ENCODE measurements around the gene LAMC1.

Gene LAMC1

GRCh38 chr1:183185941-183186490, 162.8 kb downstream of the LAMC1 start, which contains the start of gene LAMC2:
TSS of gene LAMC2 (plus strand) at chr1:183186264. CDS start at chr1:183186353, 89 bp downstream.
- no CpG with 5 or more reads among the region's 30 CpGs for WGBS, 2 donors (ENCODE audit: extremely low coverage in 2 of 2, insufficient read length in 2 of 2, insufficient replicate concordance in 1 of 2)
- Histone ChIP-seq H4K91ac (ENCODE audit: low read depth, low read length, poor library complexity) (no peak within 1 kb of the TSS), H3K4me3 (ENCODE audit: low read length in 2 of 2) (peak within 1 kb of the TSS; percentile 36 to 77), H2BK15ac (ENCODE audit: low read length) (no peak within 1 kb of the TSS), H3K27me3 (ENCODE audit: control insufficient read depth in 3 of 3, insufficient read depth in 3 of 3, low read depth in 1 of 3, low read length in 3 of 3) (peaks cover 0 to 14% (median 14%) of the 10 kb centered on the region in 3 experiments), H2BK5ac (ENCODE audit: low read length) (no peak within 1 kb of the TSS), H2AK5ac (ENCODE audit: low read depth, low read length) (no peak within 1 kb of the TSS), H2BK120ac (ENCODE audit: low read depth, low read length) (no peak within 1 kb of the TSS), H3K9me3 (replicated peaks in 1 of 2; ENCODE audit: control insufficient read depth in 2 of 2, insufficient read depth in 1 of 2, low read depth in 1 of 2, low read length in 2 of 2) (no peaks in the 10 kb centered on the region), H2AFZ (ENCODE audit: low read length) (peak within 1 kb of the TSS; percentile 90), H3K14ac (ENCODE audit: low read length) (no peak within 1 kb of the TSS), H4K8ac (ENCODE audit: low read depth, low read length) (no peak within 1 kb of the TSS), H3K4me2 (ENCODE audit: insufficient read depth, low read length, poor library complexity, severe bottlenecking) (peak within 1 kb of the TSS; percentile 81), H3K79me1 (ENCODE audit: low read depth, low read length) (no peaks in the 10 kb centered on the region), H3K9ac (ENCODE audit: low read depth, low read length, poor library complexity) (no peak within 1 kb of the TSS), H3K36me3 (replicated peaks in 1 of 2; ENCODE audit: control insufficient read depth in 2 of 2, insufficient read depth in 2 of 2, low read length in 2 of 2) (no peaks in the 10 kb centered on the region), H3K23ac (ENCODE audit: low read depth, low read length, poor library complexity) (peak within 1 kb of the TSS; percentile 4), H3K27ac (replicated peaks; ENCODE audit: low read length) (no peak within 1 kb of the TSS), H3K18ac (ENCODE audit: low read length) (peak within 1 kb of the TSS; percentile 15), H3K4ac (ENCODE audit: low read length) (no peak within 1 kb of the TSS), H3K4me1 (ENCODE audit: control insufficient read depth in 2 of 2, insufficient read depth in 1 of 2, low read depth in 1 of 2, low read length in 2 of 2) (peaks cover 3 to 4% of the 10 kb centered on the region in 2 donors), H2BK12ac (ENCODE audit: low read length) (no peak within 1 kb of the TSS)
- no peak for DNase-seq (ENCODE audit: low spot score)

- no peak overlapping the region for H2BK120ac ChIP-seq (ENCODE audit: low read depth, low read length)
- no peak overlapping the region for H3K4ac ChIP-seq (ENCODE audit: low read length)
- no peaks in the 10 kb centered on the region for H3K9me3 ChIP-seq (replicated peaks in 1 of 2; ENCODE audit: control insufficient read depth in 2 of 2, insufficient read depth in 1 of 2, low read depth in 1 of 2, low read length in 2 of 2)
- no peak overlapping the region for H2AFZ ChIP-seq (ENCODE audit: low read length)
- no peak overlapping the region for H3K27ac ChIP-seq (replicated peaks; ENCODE audit: low read length)
- no peak overlapping the region for H3K14ac ChIP-seq (ENCODE audit: low read length)
- H3K4me3 ChIP-seq (ENCODE audit: low read length in 2 of 2): no peak overlapping the region
- peaks cover 0 to 14% (median 14%) of the 10 kb centered on the region in 3 experiments for H3K27me3 ChIP-seq (ENCODE audit: control insufficient read depth in 3 of 3, insufficient read depth in 3 of 3, low read depth in 1 of 3, low read length in 3 of 3)
- no peak overlapping the region for H3K18ac ChIP-seq (ENCODE audit: low read length)
- no peaks in the 10 kb centered on the region for H3K36me3 ChIP-seq (replicated peaks in 1 of 2; ENCODE audit: control insufficient read depth in 2 of 2, insufficient read depth in 2 of 2, low read length in 2 of 2)
- DNase-seq (ENCODE audit: low spot score): no peak
- H2AK5ac ChIP-seq (ENCODE audit: low read depth, low read length): no peak overlapping the region
- no peak overlapping the region for H3K23ac ChIP-seq (ENCODE audit: low read depth, low read length, poor library complexity)
- H4K8ac ChIP-seq (ENCODE audit: low read depth, low read length): no peak overlapping the region
- no peak overlapping the region for H2BK5ac ChIP-seq (ENCODE audit: low read length)
- no peak overlapping the region for H4K91ac ChIP-seq (ENCODE audit: low read depth, low read length, poor library complexity)
- no peaks in the 10 kb centered on the region for H3K79me1 ChIP-seq (ENCODE audit: low read depth, low read length)
- H3K4me1 ChIP-seq (ENCODE audit: control insufficient read depth in 2 of 2, insufficient read depth in 1 of 2, low read depth in 1 of 2, low read length in 2 of 2): peaks cover 3 to 4% of the 10 kb centered on the region in 2 donors
- H2BK12ac ChIP-seq (ENCODE audit: low read length): no peak overlapping the region
- no peak overlapping the region for H2BK15ac ChIP-seq (ENCODE audit: low read length)
- H3K4me2 ChIP-seq (ENCODE audit: insufficient read depth, low read length, poor library complexity, severe bottlenecking): no peak overlapping the region
- no peak overlapping the region for H3K9ac ChIP-seq (ENCODE audit: low read depth, low read length, poor library complexity)
- no CpG with 5 or more reads among the region's 4 CpGs for WGBS, 2 donors (ENCODE audit: extremely low coverage in 2 of 2, insufficient read length in 2 of 2, insufficient replicate concordance in 1 of 2)
These were observed 163.6 kb downstream of the LAMC1 start for GRCh38 chr1:183186841-183187240.

- Histone ChIP-seq H4K8ac (ENCODE audit: low read depth, low read length) (no peak overlapping the region), H3K23ac (ENCODE audit: low read depth, low read length, poor library complexity) (no peak overlapping the region), H3K4me2 (ENCODE audit: insufficient read depth, low read length, poor library complexity, severe bottlenecking) (no peak overlapping the region), H3K4me3 (ENCODE audit: low read length in 2 of 2) (no peak overlapping the region), H3K27me3 (ENCODE audit: control insufficient read depth in 3 of 3, insufficient read depth in 3 of 3, low read depth in 1 of 3, low read length in 3 of 3) (peaks cover 0 to 14% (median 14%) of the 10 kb centered on the region in 3 experiments), H3K4ac (ENCODE audit: low read length) (no peak overlapping the region), H2BK15ac (ENCODE audit: low read length) (no peak overlapping the region), H3K79me1 (ENCODE audit: low read depth, low read length) (no peaks in the 10 kb centered on the region), H2AFZ (ENCODE audit: low read length) (no peak overlapping the region), H3K9ac (ENCODE audit: low read depth, low read length, poor library complexity) (no peak overlapping the region), H3K4me1 (ENCODE audit: control insufficient read depth in 2 of 2, insufficient read depth in 1 of 2, low read depth in 1 of 2, low read length in 2 of 2) (peaks cover 3 to 4% of the 10 kb centered on the region in 2 donors), H2BK120ac (ENCODE audit: low read depth, low read length) (no peak overlapping the region), H4K91ac (ENCODE audit: low read depth, low read length, poor library complexity) (no peak overlapping the region), H2BK12ac (ENCODE audit: low read length) (no peak overlapping the region), H2BK5ac (ENCODE audit: low read length) (no peak overlapping the region), H3K9me3 (replicated peaks in 1 of 2; ENCODE audit: control insufficient read depth in 2 of 2, insufficient read depth in 1 of 2, low read depth in 1 of 2, low read length in 2 of 2) (no peaks in the 10 kb centered on the region), H3K18ac (ENCODE audit: low read length) (no peak overlapping the region), H3K14ac (ENCODE audit: low read length) (no peak overlapping the region), H3K27ac (replicated peaks; ENCODE audit: low read length) (no peak overlapping the region), H3K36me3 (replicated peaks in 1 of 2; ENCODE audit: control insufficient read depth in 2 of 2, insufficient read depth in 2 of 2, low read length in 2 of 2) (no peaks in the 10 kb centered on the region), H2AK5ac (ENCODE audit: low read depth, low read length) (no peak overlapping the region)
- WGBS, 2 donors (ENCODE audit: extremely low coverage in 2 of 2, insufficient read length in 2 of 2, insufficient replicate concordance in 1 of 2): no CpG with 5 or more reads among the region's 1 CpG
- DNase-seq (ENCODE audit: low spot score): no peak
These were observed 165.0 kb downstream of the LAMC1 start for GRCh38 chr1:183188240-183188639.

GRCh38 chr1:183191833-183192232, 168.6 kb downstream of the LAMC1 start:
- Histone ChIP-seq H3K9me3 (replicated peaks in 1 of 2; ENCODE audit: control insufficient read depth in 2 of 2, insufficient read depth in 1 of 2, low read depth in 1 of 2, low read length in 2 of 2) (no peaks in the 10 kb centered on the region), H3K79me1 (ENCODE audit: low read depth, low read length) (no peaks in the 10 kb centered on the region), H2BK12ac (ENCODE audit: low read length) (no peak overlapping the region), H2BK5ac (ENCODE audit: low read length) (no peak overlapping the region), H3K4ac (ENCODE audit: low read length) (no peak overlapping the region), H2AK5ac (ENCODE audit: low read depth, low read length) (no peak overlapping the region), H3K36me3 (replicated peaks in 1 of 2; ENCODE audit: control insufficient read depth in 2 of 2, insufficient read depth in 2 of 2, low read length in 2 of 2) (no peaks in the 10 kb centered on the region), H2AFZ (ENCODE audit: low read length) (no peak overlapping the region), H3K9ac (ENCODE audit: low read depth, low read length, poor library complexity) (no peak overlapping the region), H3K4me1 (ENCODE audit: control insufficient read depth in 2 of 2, insufficient read depth in 1 of 2, low read depth in 1 of 2, low read length in 2 of 2) (peaks cover 7 to 8% of the 10 kb centered on the region in 2 donors), H3K23ac (ENCODE audit: low read depth, low read length, poor library complexity) (no peak overlapping the region), H3K4me2 (ENCODE audit: insufficient read depth, low read length, poor library complexity, severe bottlenecking) (no peak overlapping the region), H2BK120ac (ENCODE audit: low read depth, low read length) (no peak overlapping the region), H3K27me3 (ENCODE audit: control insufficient read depth in 3 of 3, insufficient read depth in 3 of 3, low read depth in 1 of 3, low read length in 3 of 3) (peaks cover 0 to 10% (median 3%) of the 10 kb centered on the region in 3 experiments), H3K27ac (replicated peaks; ENCODE audit: low read length) (no peak overlapping the region), H3K18ac (ENCODE audit: low read length) (no peak overlapping the region), H4K91ac (ENCODE audit: low read depth, low read length, poor library complexity) (no peak overlapping the region), H4K8ac (ENCODE audit: low read depth, low read length) (no peak overlapping the region), H2BK15ac (ENCODE audit: low read length) (no peak overlapping the region), H3K4me3 (ENCODE audit: low read length in 2 of 2) (no peak overlapping the region), H3K14ac (ENCODE audit: low read length) (no peak overlapping the region)
- DNase-seq (ENCODE audit: low spot score): no peak
- no CpG with 5 or more reads among the region's 1 CpG for WGBS, 2 donors (ENCODE audit: extremely low coverage in 2 of 2, insufficient read length in 2 of 2, insufficient replicate concordance in 1 of 2)

Data from neuronal stem cell (in vitro differentiated cells).